Measurements from ENCODE around the gene KRT7.

GRCh38 chr12:52233462-52234207 lies 592 bp downstream of the KRT7 start:
- TF ChIP-seq CTCF (IDR thresholded peaks at IDR 0.05) (no peak), POLR2A (IDR thresholded peaks at IDR 0.05) (no peak), EP300 (IDR thresholded peaks at IDR 0.05) (no peak)

All from tibial nerve (tissue), 4 donors.